TTC549 (cell line): ENCODE data around the gene RBBP7.

ENCODE experiments used
- FAIRE-seq: peaks from 2 replicates; lab custom pipeline; 2012; peaks lifted over from hg19 to GRCh38; lab: Jason Lieb, UNC

The RBBP7 gene

GRCh38 chrX:16870095-16870861, at the start of gene RBBP7:
Gene RBBP7 (minus strand): TSS chrX:16870362. CDS start chrX:16870053, 309 bp downstream.
- no peak for FAIRE-seq

GRCh38 chrX:16918979-16919378, 48.8 kb upstream of the RBBP7 start:
- no peak for FAIRE-seq

- no peak for FAIRE-seq
These were observed 47.0 kb upstream of the RBBP7 start for GRCh38 chrX:16917120-16917519.

GRCh38 chrX:16916561-16916960, 46.4 kb upstream of the RBBP7 start:
- FAIRE-seq: no peak

- no peak for FAIRE-seq
These were observed 43.9 kb upstream of the RBBP7 start for GRCh38 chrX:16914058-16914457.

GRCh38 chrX:16910376-16910775, 40.2 kb upstream of the RBBP7 start:
- no peak for FAIRE-seq

GRCh38 chrX:16903274-16904022, 33.3 kb upstream of the RBBP7 start:
- no peak for FAIRE-seq

- no peak for FAIRE-seq
These were observed 27.3 kb upstream of the RBBP7 start for GRCh38 chrX:16897445-16897844.

- FAIRE-seq: peak; percentile 74
These were observed 22.6 kb upstream of the RBBP7 start for GRCh38 chrX:16892504-16893362.

GRCh38 chrX:16885628-16886027, 15.5 kb upstream of the RBBP7 start:
- FAIRE-seq: no peak

GRCh38 chrX:16883487-16883804, 13.3 kb upstream of the RBBP7 start:
- FAIRE-seq: no peak

- FAIRE-seq: peak; percentile 86
These were observed 12.7 kb upstream of the RBBP7 start for GRCh38 chrX:16882702-16883486.

- no peak for FAIRE-seq
These were observed 12.0 kb upstream of the RBBP7 start for GRCh38 chrX:16882169-16882568.

- FAIRE-seq: no peak
These were observed 6.5 kb upstream of the RBBP7 start for GRCh38 chrX:16876696-16877095.

- no peak for FAIRE-seq
These were observed 4.4 kb upstream of the RBBP7 start for GRCh38 chrX:16874458-16875095.

- no peak for FAIRE-seq
These were observed 2.9 kb upstream of the RBBP7 start for GRCh38 chrX:16873106-16873505.

- FAIRE-seq: no peak
These were observed 977 bp upstream of the RBBP7 start for GRCh38 chrX:16870862-16871815.

- no peak for FAIRE-seq
These were observed 618 bp downstream of the RBBP7 start for GRCh38 chrX:16869393-16870094.

GRCh38 chrX:16868920-16869319, 1.2 kb downstream of the RBBP7 start:
- no peak for FAIRE-seq

- FAIRE-seq: no peak
These were observed 2.2 kb downstream of the RBBP7 start for GRCh38 chrX:16867947-16868346.
